ENCODE data around the gene NUS1. TPM values are rescaled to one million over a fixed set of nuclear protein-coding genes. Genes with fewer than 3 reads are reported as not detected.
A peak's percentile ranks its signal among the peaks of the same experiment; 100 is the strongest.

NUS1 gene
- total and polyA plus RNA-seq, 9 of the 15 experiments (the other 6 are each of a cell fraction or from before 2014, with no cell fraction given) = 16.3 to 53.7 (median 26.4) TPM

- TF ChIP-seq, protein P1, sequence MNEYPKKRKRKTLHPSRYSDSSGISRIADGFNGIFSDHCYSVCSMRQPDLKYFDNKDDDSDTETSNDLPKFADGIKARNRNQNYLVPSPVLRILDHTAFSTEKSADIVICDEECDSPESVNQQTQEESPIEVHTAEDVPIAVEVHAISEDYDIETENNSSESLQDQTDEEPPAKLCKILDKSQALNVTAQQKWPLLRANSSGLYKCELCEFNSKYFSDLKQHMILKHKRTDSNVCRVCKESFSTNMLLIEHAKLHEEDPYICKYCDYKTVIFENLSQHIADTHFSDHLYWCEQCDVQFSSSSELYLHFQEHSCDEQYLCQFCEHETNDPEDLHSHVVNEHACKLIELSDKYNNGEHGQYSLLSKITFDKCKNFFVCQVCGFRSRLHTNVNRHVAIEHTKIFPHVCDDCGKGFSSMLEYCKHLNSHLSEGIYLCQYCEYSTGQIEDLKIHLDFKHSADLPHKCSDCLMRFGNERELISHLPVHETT (CRISPR knock-in tag; conservative IDR thresholded peaks at IDR 0.05 in 1 of 2, IDR thresholded peaks at IDR 0.05 in 1 of 2) = no peak
- TF ChIP-seq CTBP1 (IDR thresholded peaks at IDR 0.05; ENCODE audit: borderline replicate concordance) = no peak
Measured at GRCh38 chr6:117739869-117740268, 64.6 kb downstream of the NUS1 start (continued).

DNA sequence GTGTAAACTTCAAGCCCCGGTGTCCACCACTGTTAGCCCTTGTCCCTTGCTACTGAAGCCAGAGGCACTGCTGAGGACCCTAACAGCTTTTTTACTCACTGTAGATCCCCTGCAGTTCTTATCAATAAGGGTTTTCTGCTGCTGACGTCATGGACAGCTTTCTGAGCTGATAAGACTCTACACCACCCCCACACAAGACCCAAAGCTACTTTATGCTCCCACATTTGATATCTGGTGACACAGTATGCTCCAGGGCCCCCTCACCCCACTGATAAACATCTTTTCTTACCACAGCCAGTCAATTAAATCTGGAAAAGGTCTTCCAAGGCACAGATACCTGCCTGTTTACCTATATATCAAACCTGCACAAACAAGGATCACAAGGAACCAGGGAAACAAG lies 65.3 kb downstream of the NUS1 start:
- FAIRE-seq (no peak), DNase-seq (ENCODE audit: extremely low read depth in 1 of 4, low spot score in 3 of 4) (peak; percentile 30 to 64 (median 48)), ATAC-seq (no peak; the same call in 1 of the 3 replicates)
- Histone ChIP-seq H4K20me1 (replicated peaks; ENCODE audit: control insufficient read depth, insufficient read depth, low read length) (no peaks in the 10 kb centered on the region), H3K79me2 (ENCODE audit: control insufficient read depth, insufficient read depth, low read length) (no peaks in the 10 kb centered on the region), H3K36me3 (ENCODE audit: control insufficient read depth, insufficient read depth, low read length) (no peaks in the 10 kb centered on the region), H3K4me3 (no peak overlapping the region), H3K9me1 (ENCODE audit: control insufficient read depth, insufficient read depth, low read length) (no peaks in the 10 kb centered on the region), H3K4me1 (replicated peaks in 1 of 2; ENCODE audit: control insufficient read depth in 2 of 2, insufficient read depth in 2 of 2, low read length in 2 of 2) (peaks cover 0 to 8% of the 10 kb centered on the region in 2 experiments; a peak in 2 of 5 replicates), H3K27ac (ENCODE audit: extremely low read depth, low read depth, low read length) (no peak overlapping the region), H3K27me3 (ENCODE audit: control insufficient read depth in 2 of 2, insufficient read depth in 2 of 2, low read length in 2 of 2) (no peaks in the 10 kb centered on the region), H3K9ac (ENCODE audit: insufficient read depth in 1 of 2, low read depth in 2 of 2, low read length in 2 of 2) (no peak overlapping the region), H3K9me3 (replicated peaks; ENCODE audit: control insufficient read depth, insufficient read depth, low read depth, low read length) (no peaks in the 10 kb centered on the region), H2AFZ (ENCODE audit: low read depth, low read length) (no peak overlapping the region), H3K4me2 (ENCODE audit: insufficient read depth, low read length) (peak overlapping the region; percentile 6; the same call in 1 of the 2 replicates)
- POLR2A ChIA-PET = interaction anchor here (1.2 kb wide), 1 partner anchor 9 kb away, joined by 3 read pairs; no protein-coding TSS in a partner anchor
- no TSS peak for BruUV-seq (replicated peaks)
- 0% methylated on average over 2 of the region's 2 CpGs for WGBS (ENCODE audit: insufficient coverage, low coverage, missing lambda C conversion rate)
- intact Hi-C loops (cut with micrococcal nuclease) = no loop called here
- in situ Hi-C loops (cut with MboI) = no loop called here
- CTCF ChIA-PET (ENCODE audit: low intra/inter-chr PET ratio) = no interaction called here
- TF ChIP-seq FOSL1 (tag; conservative IDR thresholded peaks at IDR 0.05) (peak; percentile 26; the same call in 1 of the 2 replicates), HLTF (IDR thresholded peaks at IDR 0.05) (no peak), BCL6 (CRISPR knock-in tag; IDR thresholded peaks at IDR 0.05) (no peak), JUND (IDR thresholded peaks at IDR 0.05; ENCODE audit: borderline replicate concordance, low read depth, low read length) (peak; percentile 60), JUND (tag; IDR thresholded peaks at IDR 0.05; ENCODE audit: borderline replicate concordance, low read depth, low read length) (no peak; the same call in 2 of the 3 replicates), HNRNPL (IDR thresholded peaks at IDR 0.05; ENCODE audit: low read depth, low read length) (no peak), ZNF561 (CRISPR knock-in tag; conservative IDR thresholded peaks at IDR 0.05) (no peak), DPF2 (IDR thresholded peaks at IDR 0.05) (peak; percentile 64), CBFA2T2 (conservative IDR thresholded peaks at IDR 0.05) (peak; percentile 88), LCOR (CRISPR knock-in tag; IDR thresholded peaks at IDR 0.05) (0 out of 2 replicates have a peak, but pooled peaks have one; percentile 24), RHOXF2B (CRISPR knock-in tag; conservative IDR thresholded peaks at IDR 0.05) (no peak), POLR2G (IDR thresholded peaks at IDR 0.05; ENCODE audit: low read depth, low read length) (no peak), CBX5 (IDR thresholded peaks at IDR 0.05; ENCODE audit: borderline replicate concordance, low read depth) (no peak), TAL1 (IDR thresholded peaks at IDR 0.05) (peak; percentile 72), ZSCAN29 (IDR thresholded peaks at IDR 0.05) (no peak), MYNN (IDR thresholded peaks at IDR 0.05) (no peak), MYNN (CRISPR knock-in tag; IDR thresholded peaks at IDR 0.05) (no peak)
- TF ChIP-seq, protein P2, sequence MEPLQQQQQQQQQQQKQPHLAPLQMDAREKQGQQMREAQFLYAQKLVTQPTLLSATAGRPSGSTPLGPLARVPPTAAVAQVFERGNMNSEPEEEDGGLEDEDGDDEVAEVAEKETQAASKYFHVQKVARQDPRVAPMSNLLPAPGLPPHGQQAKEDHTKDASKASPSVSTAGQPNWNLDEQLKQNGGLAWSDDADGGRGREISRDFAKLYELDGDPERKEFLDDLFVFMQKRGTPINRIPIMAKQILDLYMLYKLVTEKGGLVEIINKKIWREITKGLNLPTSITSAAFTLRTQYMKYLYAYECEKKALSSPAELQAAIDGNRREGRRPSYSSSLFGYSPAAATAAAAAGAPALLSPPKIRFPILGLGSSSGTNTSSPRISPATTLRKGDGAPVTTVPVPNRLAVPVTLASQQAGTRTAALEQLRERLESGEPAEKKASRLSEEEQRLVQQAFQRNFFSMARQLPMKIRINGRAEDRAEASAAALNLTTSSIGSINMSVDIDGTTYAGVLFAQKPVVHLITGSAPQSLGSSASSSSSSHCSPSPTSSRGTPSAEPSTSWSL (CRISPR knock-in tag; IDR thresholded peaks at IDR 0.05; ENCODE audit: borderline replicate concordance) = no peak
- TF ChIP-seq, protein P3, sequence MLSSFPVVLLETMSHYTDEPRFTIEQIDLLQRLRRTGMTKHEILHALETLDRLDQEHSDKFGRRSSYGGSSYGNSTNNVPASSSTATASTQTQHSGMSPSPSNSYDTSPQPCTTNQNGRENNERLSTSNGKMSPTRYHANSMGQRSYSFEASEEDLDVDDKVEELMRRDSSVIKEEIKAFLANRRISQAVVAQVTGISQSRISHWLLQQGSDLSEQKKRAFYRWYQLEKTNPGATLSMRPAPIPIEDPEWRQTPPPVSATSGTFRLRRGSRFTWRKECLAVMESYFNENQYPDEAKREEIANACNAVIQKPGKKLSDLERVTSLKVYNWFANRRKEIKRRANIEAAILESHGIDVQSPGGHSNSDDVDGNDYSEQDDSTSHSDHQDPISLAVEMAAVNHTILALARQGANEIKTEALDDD (IDR thresholded peaks at IDR 0.05) = no peak
